Upper lobe of left lung (tissue), 4 donors: ENCODE results near the gene STX3.
"Not testable (repeated sequence)": the region's sequence is repeated elsewhere in the genome, so short reads cannot be mapped to it uniquely, and the experiment has no call there.

Source experiments
- EP300 ChIP-seq, 4 donors: sonication (generic); formaldehyde crosslinking; IDR thresholded peaks; one replicate each; pipeline ENCODE4 v1.5.1; 2017; ENCODE audit warnings: antibody characterized with exemption in 4 of 4, control low read depth in 2 of 4
- POLR2A ChIP-seq, 4 donors: fragments of 450-650 bp; IDR thresholded peaks; one replicate each; pipeline ENCODE4 v1.5.1; 2016 to 2017; ENCODE audit warnings: antibody characterized with exemption in 4 of 4, mild to moderate bottlenecking in 2 of 4
- POLR2AphosphoS5 ChIP-seq, 2 donors: sonication (generic); formaldehyde crosslinking; IDR thresholded peaks; one replicate each; pipeline ENCODE4 v1.5.1; 2017; ENCODE audit warnings: antibody characterized with exemption in 2 of 2
- TF ChIP-seq, protein P1 (sequence below), 6 experiments: fragments of 450-650 bp in 4 of 6; fragments of 200-600 bp in 2 of 6; sonication (generic) in 2 of 6; IDR thresholded peaks; one replicate each; pipeline ENCODE4 v1.5.1; 2016 to 2019; ENCODE audit warnings: antibody characterized with exemption in 6 of 6

DNA sequence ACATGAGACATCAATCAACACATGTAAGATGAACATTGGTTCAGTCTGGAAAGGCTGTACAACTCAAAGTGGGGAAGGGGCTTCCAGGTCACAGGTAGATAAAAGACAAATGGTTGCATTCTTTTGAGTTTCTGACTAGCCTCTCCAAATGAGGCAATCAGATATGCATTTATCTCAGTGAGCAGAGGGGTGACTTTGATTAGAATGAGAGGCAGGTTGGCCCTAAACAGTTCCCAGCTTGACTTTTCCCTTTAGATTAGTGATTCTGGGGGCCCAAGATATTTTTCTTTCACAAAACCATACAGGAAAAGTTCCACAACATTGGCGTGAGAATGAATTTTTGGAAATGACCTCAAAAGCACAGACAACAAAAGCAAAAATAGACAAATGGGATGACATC is 61.3 kb downstream of the STX3 start:
- TF ChIP-seq, protein P1, sequence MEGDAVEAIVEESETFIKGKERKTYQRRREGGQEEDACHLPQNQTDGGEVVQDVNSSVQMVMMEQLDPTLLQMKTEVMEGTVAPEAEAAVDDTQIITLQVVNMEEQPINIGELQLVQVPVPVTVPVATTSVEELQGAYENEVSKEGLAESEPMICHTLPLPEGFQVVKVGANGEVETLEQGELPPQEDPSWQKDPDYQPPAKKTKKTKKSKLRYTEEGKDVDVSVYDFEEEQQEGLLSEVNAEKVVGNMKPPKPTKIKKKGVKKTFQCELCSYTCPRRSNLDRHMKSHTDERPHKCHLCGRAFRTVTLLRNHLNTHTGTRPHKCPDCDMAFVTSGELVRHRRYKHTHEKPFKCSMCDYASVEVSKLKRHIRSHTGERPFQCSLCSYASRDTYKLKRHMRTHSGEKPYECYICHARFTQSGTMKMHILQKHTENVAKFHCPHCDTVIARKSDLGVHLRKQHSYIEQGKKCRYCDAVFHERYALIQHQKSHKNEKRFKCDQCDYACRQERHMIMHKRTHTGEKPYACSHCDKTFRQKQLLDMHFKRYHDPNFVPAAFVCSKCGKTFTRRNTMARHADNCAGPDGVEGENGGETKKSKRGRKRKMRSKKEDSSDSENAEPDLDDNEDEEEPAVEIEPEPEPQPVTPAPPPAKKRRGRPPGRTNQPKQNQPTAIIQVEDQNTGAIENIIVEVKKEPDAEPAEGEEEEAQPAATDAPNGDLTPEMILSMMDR (IDR thresholded peaks at IDR 0.05), result not testable (repeated sequence)
- TF ChIP-seq POLR2A, POLR2AphosphoS5, EP300 (IDR thresholded peaks at IDR 0.05): not testable (repeated sequence)
